HCT116 (cell line): ENCODE data around the gene ASB7. TPM values are rescaled to one million over a fixed set of nuclear protein-coding genes. Genes with fewer than 3 reads are reported as not detected.

Experiments used
- ATAC-seq: fragments of 200-7000 bp; cut with Tn5 transposase; 2 replicates; pipeline ENCODE4 v1.9.1; 2020; ENCODE audit warnings: mild to moderate bottlenecking, moderate library complexity
- BruUV-seq: library from RNA; stranded (reverse); fragments of 400-500 nt; replicated peaks from 2 replicates; lab custom pipeline; 2021; lab: Mats Ljungman, UMichigan
- CTCF ChIA-PET: fragments of 300-600 bp; sonication (Branson Sonifier 250); formaldehyde crosslinking; loops from one replicate; lab custom pipeline; 2021; ENCODE audit warnings: antibody characterized with exemption; lab: Charles Lee
- POLR2A ChIA-PET: fragments of 300-600, 350-600 bp; sonication (Branson Sonifier 250); formaldehyde crosslinking; loops from one replicate; lab custom pipeline; 2021; ENCODE audit warnings: antibody characterized with exemption; lab: Charles Lee
- RAD21 ChIA-PET, 2 experiments: fragments of 300-600 bp; sonication (Branson Sonifier 250); formaldehyde crosslinking; loops; one replicate each; lab custom pipeline; 2023; ENCODE audit warnings: low total read pairs in 2 of 2; ENCODE audit not compliant: uncharacterized antibody in 2 of 2, unreplicated experiment in 2 of 2, low non-redundant PET in 1 of 2; lab: Charles Lee
- DNase-seq: peaks from one replicate; pipeline ENCODE4 v3.0.0-alpha.2; 2010; ENCODE audit warnings: low read depth, low spot score
- H2AFZ ChIP-seq: fragments of 200-600 bp; shearing (Covaris generic), sonication (generic); 2 replicates; pipeline ENCODE4 v1.6.1; 2017; ENCODE audit warnings: low read depth, mixed run types, mixed read lengths, antibody characterized with exemption, low read length; ENCODE audit not compliant: poor library complexity, severe bottlenecking
- H3K27ac ChIP-seq: 2 replicates; pipeline ENCODE4 v1.5.1; 2012; ENCODE audit warnings: low read depth, low read length
- H3K27me3 ChIP-seq: fragments of 200-600 bp; sonication (generic); 2 replicates; pipeline ENCODE4 v1.6.1; 2016; ENCODE audit warnings: mixed run types, low read length, mixed read lengths; ENCODE audit not compliant: insufficient read depth
- H3K36me3 ChIP-seq, 2 experiments: fragments of 200-500 bp in 1 of 2; fragments of 200-600 bp in 1 of 2; sonication (Bioruptor generic) in 1 of 2; sonication (generic) in 1 of 2; 2 replicates each; pipeline versions ENCODE4 v1.5.1 to v1.6.1; 2014 to 2016; ENCODE audit warnings: low read length in 2 of 2, inconsistent platforms in 1 of 2, mixed read lengths in 1 of 2, mixed run types in 1 of 2; ENCODE audit not compliant: insufficient read depth in 2 of 2, control insufficient read depth in 1 of 2
- H3K4me1 ChIP-seq, 2 experiments: fragments of 200-600 bp in 1 of 2; sonication (generic) in 1 of 2; 2 replicates each; pipeline versions ENCODE4 v1.5.1 to v1.6.1; 2012 to 2017; ENCODE audit warnings: low read length in 2 of 2, inconsistent platforms in 1 of 2, mild to moderate bottlenecking in 1 of 2, mixed read lengths in 1 of 2, mixed run types in 1 of 2, moderate library complexity in 1 of 2; ENCODE audit not compliant: insufficient read depth in 2 of 2, control insufficient read depth in 1 of 2
- H3K4me2 ChIP-seq: fragments of 200-600 bp; sonication (generic); 2 replicates; pipeline ENCODE4 v1.6.1; 2017; ENCODE audit warnings: mixed run types, low read length, mixed read lengths
- H3K4me3 ChIP-seq, 2 experiments: fragments of 200-600 bp in 1 of 2; sonication (generic) in 1 of 2; replicated peaks in 1 of 2; 2 replicates each; pipeline ENCODE4 v1.5.1; 2011 to 2016; ENCODE audit warnings: low read length in 2 of 2, control low read depth in 1 of 2, low read depth in 1 of 2, mild to moderate bottlenecking in 1 of 2, mixed read lengths in 1 of 2, mixed run types in 1 of 2
- H3K79me2 ChIP-seq: fragments of 200-600 bp; sonication (generic); 2 replicates; pipeline ENCODE4 v1.6.1; 2017; ENCODE audit warnings: mild to moderate bottlenecking, mixed run types, low read length, moderate library complexity, mixed read lengths; ENCODE audit not compliant: insufficient read depth
- H3K9ac ChIP-seq: fragments of 200-600 bp; sonication (generic); 2 replicates; pipeline ENCODE4 v1.6.1; 2016; ENCODE audit warnings: low read length, mixed read lengths
- H3K9me2 ChIP-seq: fragments of 200-600 bp; sonication (generic), shearing (Covaris generic); 2 replicates; pipeline ENCODE4 v1.6.1; 2017; ENCODE audit warnings: mixed run types, mild to moderate bottlenecking, moderate library complexity; ENCODE audit not compliant: insufficient read depth
- H3K9me3 ChIP-seq, 2 experiments: fragments of 200-500 bp in 1 of 2; fragments of 200-600 bp in 1 of 2; sonication (Bioruptor generic) in 1 of 2; sonication (generic) in 1 of 2; 2 replicates each; pipeline ENCODE4 v1.6.1; 2014 to 2017; ENCODE audit warnings: low read length in 2 of 2, mixed read lengths in 2 of 2, inconsistent platforms in 1 of 2, low read depth in 1 of 2, mild to moderate bottlenecking in 1 of 2, mixed run types in 1 of 2, moderate library complexity in 1 of 2; ENCODE audit not compliant: control insufficient read depth in 1 of 2, insufficient read depth in 1 of 2
- H4K20me1 ChIP-seq: fragments of 200-600 bp; sonication (generic), shearing (Covaris generic); 2 replicates; pipeline ENCODE4 v1.6.1; 2017; ENCODE audit warnings: mixed run types, mild to moderate bottlenecking, moderate library complexity; ENCODE audit not compliant: insufficient read depth
- CBX3 ChIP-seq: IDR thresholded peaks from 2 replicates; pipeline ENCODE4 v1.6.1; 2012; ENCODE audit warnings: low read depth
- CEBPB ChIP-seq: IDR thresholded peaks from 2 replicates; pipeline ENCODE4 v1.6.1; 2012; ENCODE audit warnings: low read depth
- EGR1 ChIP-seq: IDR thresholded peaks from 2 replicates; pipeline ENCODE4 v1.6.1; 2012; ENCODE audit warnings: low read depth
- EZH2 ChIP-seq: fragments of 200-600 bp; sonication (generic); IDR thresholded peaks from 2 replicates; pipeline ENCODE4 v1.6.1; 2017; ENCODE audit warnings: antibody characterized with exemption, mixed run types
- JUND ChIP-seq: IDR thresholded peaks from 2 replicates; pipeline ENCODE4 v1.6.1; 2012
- POLR2A ChIP-seq: IDR thresholded peaks from 2 replicates; pipeline ENCODE4 v1.7.0; 2011; ENCODE audit warnings: borderline replicate concordance; ENCODE audit not compliant: insufficient read depth, insufficient read length; ENCODE audit errors: extremely low read depth
- POLR2AphosphoS5 ChIP-seq: IDR thresholded peaks from 2 replicates; pipeline ENCODE4 v1.6.1; 2011; ENCODE audit warnings: mild to moderate bottlenecking, low read depth, low read length, moderate library complexity
- SIN3A ChIP-seq: IDR thresholded peaks from 2 replicates; pipeline ENCODE4 v1.6.1; 2012; ENCODE audit warnings: low read depth
- SP1 ChIP-seq: IDR thresholded peaks from 2 replicates; pipeline ENCODE4 v1.6.1; 2012; ENCODE audit warnings: low read depth
- TCF7L2 ChIP-seq: IDR thresholded peaks from 2 replicates; pipeline ENCODE4 v1.7.0; 2011; ENCODE audit warnings: borderline replicate concordance, inconsistent platforms; ENCODE audit not compliant: insufficient read depth, insufficient read length; ENCODE audit errors: extremely low read depth
- YY1 ChIP-seq: IDR thresholded peaks from 2 replicates; pipeline ENCODE4 v1.6.1; 2011; ENCODE audit warnings: low read length, low read depth, moderate library complexity, mild to moderate bottlenecking; ENCODE audit not compliant: insufficient replicate concordance; ENCODE audit errors: extremely low read depth
- ZFX ChIP-seq: fragments of 450-650 bp; IDR thresholded peaks from 2 replicates; pipeline ENCODE4 v1.6.1; 2017
- intact Hi-C: fragments of 100-400 bp; cut with micrococcal nuclease; formaldehyde crosslinking; loops from 2 replicates; pipeline ENCODE4 v1.10.0; 2022
- total RNA-seq: library from RNA; stranded (reverse); gene quantifications from one replicate; pipeline ENCODE4 v1.2.1, GENCODE V29; 2021; ENCODE audit not compliant: unreplicated experiment
- TF ChIP-seq, protein P1 (sequence below), 3 experiments: fragments of 200-600 bp in 1 of 3; sonication (generic) in 1 of 3; IDR thresholded peaks in 2 of 3; conservative IDR thresholded peaks in 1 of 3; 2 replicates each; pipeline ENCODE4 v1.5.1; 2012 to 2017; ENCODE audit warnings: low read depth in 2 of 3, low read length in 2 of 3, antibody characterized with exemption in 1 of 3, borderline replicate concordance in 1 of 3, control low read depth in 1 of 3, mild to moderate bottlenecking in 1 of 3, mixed read lengths in 1 of 3, mixed run types in 1 of 3, moderate library complexity in 1 of 3; ENCODE audit not compliant: insufficient read depth in 1 of 3
- TF ChIP-seq, protein P2 (sequence below): IDR thresholded peaks from 2 replicates; pipeline ENCODE4 v1.6.1; 2012
- TF ChIP-seq, protein P3 (sequence below): IDR thresholded peaks from 2 replicates; pipeline ENCODE4 v1.6.1; 2011; ENCODE audit warnings: mild to moderate bottlenecking, low read length, moderate library complexity; ENCODE audit not compliant: insufficient replicate concordance; ENCODE audit errors: extremely low read depth

The ASB7 gene
- total RNA-seq, 1 experiment from 2014 or later = 16.6 TPM

DNA sequence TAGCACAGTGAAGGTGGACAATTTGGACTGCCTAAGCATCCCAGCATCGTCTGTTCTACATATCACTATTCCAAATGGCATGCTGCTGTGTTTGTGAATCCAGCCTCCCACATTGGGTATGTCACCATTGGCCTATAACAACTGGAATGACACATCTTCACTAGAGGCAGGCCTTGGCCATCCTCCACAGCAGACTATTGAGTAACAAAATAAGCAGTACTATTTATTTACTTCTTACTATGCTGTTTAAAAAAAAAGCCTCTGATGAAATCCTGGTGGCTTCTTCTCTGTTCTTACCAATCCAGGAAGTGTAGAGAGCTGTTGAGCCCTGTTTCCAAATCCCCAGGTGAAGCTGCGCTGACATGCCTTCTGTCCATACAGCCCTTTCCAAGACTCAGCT lies 43.1 kb upstream of the ASB7 start:
- no peak overlapping the region for H2AFZ ChIP-seq
- no peaks in the 10 kb centered on the region for H3K4me1 ChIP-seq
- H3K27ac ChIP-seq = no peak overlapping the region
- ChIA-PET POLR2A (no interaction called here), RAD21 (no interaction called here), CTCF (no interaction called here)
- H3K4me3 ChIP-seq = no peak overlapping the region
- TF ChIP-seq CBX3 (no peak), JUND (no peak), SIN3A (no peak), YY1 (no peak)
- TF ChIP-seq, protein P1, sequence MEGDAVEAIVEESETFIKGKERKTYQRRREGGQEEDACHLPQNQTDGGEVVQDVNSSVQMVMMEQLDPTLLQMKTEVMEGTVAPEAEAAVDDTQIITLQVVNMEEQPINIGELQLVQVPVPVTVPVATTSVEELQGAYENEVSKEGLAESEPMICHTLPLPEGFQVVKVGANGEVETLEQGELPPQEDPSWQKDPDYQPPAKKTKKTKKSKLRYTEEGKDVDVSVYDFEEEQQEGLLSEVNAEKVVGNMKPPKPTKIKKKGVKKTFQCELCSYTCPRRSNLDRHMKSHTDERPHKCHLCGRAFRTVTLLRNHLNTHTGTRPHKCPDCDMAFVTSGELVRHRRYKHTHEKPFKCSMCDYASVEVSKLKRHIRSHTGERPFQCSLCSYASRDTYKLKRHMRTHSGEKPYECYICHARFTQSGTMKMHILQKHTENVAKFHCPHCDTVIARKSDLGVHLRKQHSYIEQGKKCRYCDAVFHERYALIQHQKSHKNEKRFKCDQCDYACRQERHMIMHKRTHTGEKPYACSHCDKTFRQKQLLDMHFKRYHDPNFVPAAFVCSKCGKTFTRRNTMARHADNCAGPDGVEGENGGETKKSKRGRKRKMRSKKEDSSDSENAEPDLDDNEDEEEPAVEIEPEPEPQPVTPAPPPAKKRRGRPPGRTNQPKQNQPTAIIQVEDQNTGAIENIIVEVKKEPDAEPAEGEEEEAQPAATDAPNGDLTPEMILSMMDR (IDR thresholded peaks at IDR 0.05 in 2 of 3, conservative IDR thresholded peaks at IDR 0.05 in 1 of 3; ENCODE audit: borderline replicate concordance in 1 of 3, insufficient read depth in 1 of 3, low read depth in 2 of 3, low read length in 2 of 3) = no peak
- no peak for DNase-seq
- no peaks in the 10 kb centered on the region for H3K36me3 ChIP-seq
- BruUV-seq = no TSS peak
- intact Hi-C loops = no loop called here
- no peaks in the 10 kb centered on the region for H3K9me3 ChIP-seq
- no peaks in the 10 kb centered on the region for H4K20me1 ChIP-seq
- ATAC-seq = no peak
- no peak overlapping the region for H3K4me2 ChIP-seq
- H3K9me2 ChIP-seq = no peaks in the 10 kb centered on the region
- H3K79me2 ChIP-seq = no peaks in the 10 kb centered on the region
- no peaks in the 10 kb centered on the region for H3K27me3 ChIP-seq
- H3K9ac ChIP-seq = no peak overlapping the region

DNA sequence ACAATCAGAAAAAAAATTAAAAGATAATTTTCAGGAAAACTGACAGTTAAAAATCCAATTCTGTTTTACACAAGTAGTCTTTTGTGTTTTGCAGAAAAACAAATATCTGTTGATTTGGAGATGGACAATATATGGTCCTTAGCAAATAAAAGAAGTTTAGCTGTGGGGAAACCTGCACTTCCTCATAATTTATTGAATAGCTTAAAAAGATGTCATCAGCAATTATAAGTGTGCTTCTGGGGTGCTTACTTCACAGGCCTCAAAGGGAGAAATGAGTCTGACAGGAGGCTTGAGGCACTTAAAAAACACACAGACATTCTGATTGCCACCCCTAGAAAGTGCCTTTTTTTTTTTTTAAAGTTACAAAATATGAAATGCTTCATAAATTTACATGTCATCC lies 42.1 kb upstream of the ASB7 start:
- DNase-seq (no peak), ATAC-seq (no peak)
- Histone ChIP-seq H3K4me3 (no peak overlapping the region), H2AFZ (no peak overlapping the region), H3K27me3 (no peaks in the 10 kb centered on the region), H3K36me3 (no peaks in the 10 kb centered on the region), H4K20me1 (no peaks in the 10 kb centered on the region), H3K79me2 (no peaks in the 10 kb centered on the region), H3K4me1 (no peaks in the 10 kb centered on the region), H3K4me2 (no peak overlapping the region), H3K9me2 (no peaks in the 10 kb centered on the region), H3K9me3 (no peaks in the 10 kb centered on the region), H3K27ac (no peak overlapping the region), H3K9ac (no peak overlapping the region)
- no peak for TF ChIP-seq JUND
- TF ChIP-seq ZFX = no peak
- TF ChIP-seq TCF7L2 = no peak
- no peak for TF ChIP-seq CBX3
- no peak for TF ChIP-seq POLR2A
- TF ChIP-seq, protein P2, sequence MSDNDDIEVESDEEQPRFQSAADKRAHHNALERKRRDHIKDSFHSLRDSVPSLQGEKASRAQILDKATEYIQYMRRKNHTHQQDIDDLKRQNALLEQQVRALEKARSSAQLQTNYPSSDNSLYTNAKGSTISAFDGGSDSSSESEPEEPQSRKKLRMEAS = no peak
- TF ChIP-seq POLR2AphosphoS5 = no peak
- no peak for TF ChIP-seq EZH2
- TF ChIP-seq, protein P3, sequence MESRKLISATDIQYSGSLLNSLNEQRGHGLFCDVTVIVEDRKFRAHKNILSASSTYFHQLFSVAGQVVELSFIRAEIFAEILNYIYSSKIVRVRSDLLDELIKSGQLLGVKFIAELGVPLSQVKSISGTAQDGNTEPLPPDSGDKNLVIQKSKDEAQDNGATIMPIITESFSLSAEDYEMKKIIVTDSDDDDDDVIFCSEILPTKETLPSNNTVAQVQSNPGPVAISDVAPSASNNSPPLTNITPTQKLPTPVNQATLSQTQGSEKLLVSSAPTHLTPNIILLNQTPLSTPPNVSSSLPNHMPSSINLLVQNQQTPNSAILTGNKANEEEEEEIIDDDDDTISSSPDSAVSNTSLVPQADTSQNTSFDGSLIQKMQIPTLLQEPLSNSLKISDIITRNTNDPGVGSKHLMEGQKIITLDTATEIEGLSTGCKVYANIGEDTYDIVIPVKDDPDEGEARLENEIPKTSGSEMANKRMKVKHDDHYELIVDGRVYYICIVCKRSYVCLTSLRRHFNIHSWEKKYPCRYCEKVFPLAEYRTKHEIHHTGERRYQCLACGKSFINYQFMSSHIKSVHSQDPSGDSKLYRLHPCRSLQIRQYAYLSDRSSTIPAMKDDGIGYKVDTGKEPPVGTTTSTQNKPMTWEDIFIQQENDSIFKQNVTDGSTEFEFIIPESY = no peak
- no peak for TF ChIP-seq EGR1
- TF ChIP-seq CEBPB = no peak
- TF ChIP-seq SP1 = no peak
- intact Hi-C loops = no loop called here
- ChIA-PET RAD21 (no interaction called here), POLR2A (no interaction called here), CTCF (no interaction called here)
- BruUV-seq = no TSS peak
